Body of pancreas (tissue), 4 donors: ENCODE results near the gene CRAT.
"Not testable (repeated sequence)": the region's sequence is repeated elsewhere in the genome, so short reads cannot be mapped to it uniquely, and the experiment has no call there.

Source experiments
- POLR2A ChIP-seq, 3 donors: fragments of 450-650 bp; IDR thresholded peaks; one replicate each; pipeline ENCODE4 v1.6.1; 2016; ENCODE audit warnings: antibody characterized with exemption in 3 of 3, mild to moderate bottlenecking in 2 of 3
- TF ChIP-seq, protein P1 (sequence below), 7 experiments: fragments of 450-650 bp in 4 of 7; fragments of 200-600 bp in 3 of 7; sonication (generic) in 3 of 7; IDR thresholded peaks; one replicate each; pipeline ENCODE4 v1.5.1; 2016 to 2019; ENCODE audit warnings: antibody characterized with exemption in 7 of 7

GRCh38 chr9:129112526-129112925 lies 1.9 kb upstream of the CRAT start:
- TF ChIP-seq, protein P1, sequence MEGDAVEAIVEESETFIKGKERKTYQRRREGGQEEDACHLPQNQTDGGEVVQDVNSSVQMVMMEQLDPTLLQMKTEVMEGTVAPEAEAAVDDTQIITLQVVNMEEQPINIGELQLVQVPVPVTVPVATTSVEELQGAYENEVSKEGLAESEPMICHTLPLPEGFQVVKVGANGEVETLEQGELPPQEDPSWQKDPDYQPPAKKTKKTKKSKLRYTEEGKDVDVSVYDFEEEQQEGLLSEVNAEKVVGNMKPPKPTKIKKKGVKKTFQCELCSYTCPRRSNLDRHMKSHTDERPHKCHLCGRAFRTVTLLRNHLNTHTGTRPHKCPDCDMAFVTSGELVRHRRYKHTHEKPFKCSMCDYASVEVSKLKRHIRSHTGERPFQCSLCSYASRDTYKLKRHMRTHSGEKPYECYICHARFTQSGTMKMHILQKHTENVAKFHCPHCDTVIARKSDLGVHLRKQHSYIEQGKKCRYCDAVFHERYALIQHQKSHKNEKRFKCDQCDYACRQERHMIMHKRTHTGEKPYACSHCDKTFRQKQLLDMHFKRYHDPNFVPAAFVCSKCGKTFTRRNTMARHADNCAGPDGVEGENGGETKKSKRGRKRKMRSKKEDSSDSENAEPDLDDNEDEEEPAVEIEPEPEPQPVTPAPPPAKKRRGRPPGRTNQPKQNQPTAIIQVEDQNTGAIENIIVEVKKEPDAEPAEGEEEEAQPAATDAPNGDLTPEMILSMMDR (IDR thresholded peaks at IDR 0.05) = not testable (repeated sequence)
- TF ChIP-seq POLR2A (IDR thresholded peaks at IDR 0.05) = not testable (repeated sequence)
